Astrocyte (in vitro differentiated cells and primary cell): Measurements from ENCODE around the gene GNGT1. TPM values are rescaled to one million over a fixed set of nuclear protein-coding genes. Genes with fewer than 3 reads are reported as not detected.
A peak's percentile ranks its signal among the peaks of the same experiment; 100 is the strongest.

Source experiments
- DNase-seq: peaks from one replicate; pipeline ENCODE4 v3.0.0-alpha.2; 2010; ENCODE audit warnings: low read depth
- FAIRE-seq: peaks from 2 replicates; lab custom pipeline; 2011; peaks lifted over from hg19 to GRCh38; lab: Jason Lieb, UNC
- H2AFZ ChIP-seq: 2 replicates; pipeline ENCODE4 v1.6.0; 2012; ENCODE audit warnings: low read depth, low read length, inconsistent platforms
- H3K27ac ChIP-seq: 2 replicates; pipeline ENCODE4 v1.5.1; 2011; ENCODE audit warnings: low read depth, low read length, inconsistent platforms
- H3K27me3 ChIP-seq: 2 replicates; pipeline ENCODE4 v1.6.0; 2011; ENCODE audit warnings: low read length, inconsistent platforms; ENCODE audit not compliant: insufficient read depth
- H3K36me3 ChIP-seq: 2 replicates; pipeline ENCODE4 v1.5.1; 2011; ENCODE audit warnings: low read length, inconsistent platforms; ENCODE audit not compliant: insufficient read depth
- H3K4me1 ChIP-seq: 2 replicates; pipeline ENCODE4 v1.5.1; 2011; ENCODE audit warnings: low read length, inconsistent platforms; ENCODE audit not compliant: insufficient read depth
- H3K4me2 ChIP-seq: 2 replicates; pipeline ENCODE4 v1.6.0; 2012; ENCODE audit warnings: low read length, inconsistent platforms
- H3K4me3 ChIP-seq: 2 replicates; pipeline ENCODE4 v1.5.1; 2011; ENCODE audit warnings: low read depth, mild to moderate bottlenecking, low read length, inconsistent platforms; ENCODE audit not compliant: insufficient read depth
- H3K79me2 ChIP-seq: 2 replicates; pipeline ENCODE4 v1.6.0; 2012; ENCODE audit warnings: mild to moderate bottlenecking, low read length, inconsistent platforms; ENCODE audit not compliant: insufficient read depth
- H3K9ac ChIP-seq: 2 replicates; pipeline ENCODE4 v1.6.0; 2012; ENCODE audit warnings: mild to moderate bottlenecking, low read length, inconsistent platforms
- H3K9me3 ChIP-seq: 2 replicates; pipeline ENCODE4 v1.5.1; 2012; ENCODE audit warnings: low read depth, mild to moderate bottlenecking, low read length, inconsistent platforms; ENCODE audit not compliant: insufficient read depth
- H4K20me1 ChIP-seq: 2 replicates; pipeline ENCODE4 v1.6.0; 2012; ENCODE audit warnings: low read length, inconsistent platforms; ENCODE audit not compliant: insufficient read depth
- H3K27ac Mint-ChIP-seq: one replicate; pipeline ENCODE4 v1.8.0; 2021; ENCODE audit warnings: mild to moderate bottlenecking, mixed read lengths; ENCODE audit not compliant: unreplicated experiment
- H3K27me3 Mint-ChIP-seq: one replicate; pipeline ENCODE4 v1.8.0; 2021; ENCODE audit warnings: low read depth, mixed read lengths; ENCODE audit not compliant: unreplicated experiment
- H3K36me3 Mint-ChIP-seq: one replicate; pipeline ENCODE4 v1.8.0; 2021; ENCODE audit warnings: low read depth, mixed read lengths; ENCODE audit not compliant: unreplicated experiment
- H3K4me1 Mint-ChIP-seq: one replicate; pipeline ENCODE4 v1.8.0; 2021; ENCODE audit warnings: low read depth, mixed read lengths; ENCODE audit not compliant: unreplicated experiment
- H3K4me3 Mint-ChIP-seq: one replicate; pipeline ENCODE4 v1.8.0; 2021; ENCODE audit warnings: mild to moderate bottlenecking, moderate library complexity, mixed read lengths; ENCODE audit not compliant: unreplicated experiment
- H3K9me3 Mint-ChIP-seq: one replicate; pipeline ENCODE4 v1.8.0; 2021; ENCODE audit warnings: mild to moderate bottlenecking, mixed read lengths; ENCODE audit not compliant: unreplicated experiment
- EZH2 ChIP-seq: IDR thresholded peaks from 2 replicates; pipeline ENCODE4 v1.6.1; 2012; ENCODE audit warnings: mild to moderate bottlenecking, low read length, inconsistent platforms; ENCODE audit not compliant: insufficient read depth
- total RNA-seq: library from RNA; stranded (reverse); gene quantifications from 2 replicates; pipeline ENCODE4 v1.2.1, GENCODE V29; 2021
- TF ChIP-seq, protein P1 (sequence below): IDR thresholded peaks from 2 replicates; pipeline ENCODE4 v1.5.1; 2011; ENCODE audit warnings: low read depth, mild to moderate bottlenecking, inconsistent platforms, low read length, moderate library complexity; ENCODE audit not compliant: insufficient read depth

GNGT1 gene
- total RNA-seq, 1 donor from 2014 or later = not detected

DNA sequence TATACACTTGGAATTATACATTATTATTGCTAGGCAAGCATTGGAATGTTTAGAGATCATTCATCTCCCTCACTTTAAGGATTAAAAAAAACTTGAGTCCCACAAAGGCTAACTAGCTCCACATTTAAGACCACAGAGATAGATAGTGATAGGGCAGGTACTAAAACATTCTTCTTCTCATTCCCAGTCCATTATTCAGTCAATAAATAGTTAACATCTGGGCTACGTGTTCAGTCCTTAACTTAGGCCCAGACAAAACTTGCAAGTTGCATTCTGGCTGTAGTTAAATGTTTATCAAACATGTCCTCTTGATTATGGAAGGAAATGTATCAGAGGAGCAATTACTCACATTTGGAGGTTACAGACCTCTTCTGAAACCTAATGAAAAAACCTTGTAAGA lies 17.6 kb downstream of the GNGT1 start:
- Mint-ChIP-seq H3K36me3 (peaks cover 7% of the 10 kb centered on the region), H3K9me3 (no peaks in the 10 kb centered on the region), H3K4me1 (peaks cover 14% of the 10 kb centered on the region), H3K4me3 (peak overlapping the region; percentile 74), H3K27ac (no peak overlapping the region), H3K27me3 (no peaks in the 10 kb centered on the region)
- Histone ChIP-seq H3K79me2 (peaks cover 29% of the 10 kb centered on the region), H3K27ac (no peak overlapping the region), H3K9me3 (no peaks in the 10 kb centered on the region), H3K4me3 (peak overlapping the region; percentile 75), H3K9ac (peak overlapping the region; percentile 88), H4K20me1 (no peaks in the 10 kb centered on the region), H3K4me1 (peaks cover 16% of the 10 kb centered on the region), H2AFZ (no peak overlapping the region), H3K36me3 (peaks cover 9% of the 10 kb centered on the region), H3K27me3 (no peaks in the 10 kb centered on the region), H3K4me2 (peak overlapping the region; percentile 86)
- DNase-seq (peak; percentile 36), FAIRE-seq (peak; percentile 43)
- TF ChIP-seq EZH2 = no peak
- TF ChIP-seq, protein P1, sequence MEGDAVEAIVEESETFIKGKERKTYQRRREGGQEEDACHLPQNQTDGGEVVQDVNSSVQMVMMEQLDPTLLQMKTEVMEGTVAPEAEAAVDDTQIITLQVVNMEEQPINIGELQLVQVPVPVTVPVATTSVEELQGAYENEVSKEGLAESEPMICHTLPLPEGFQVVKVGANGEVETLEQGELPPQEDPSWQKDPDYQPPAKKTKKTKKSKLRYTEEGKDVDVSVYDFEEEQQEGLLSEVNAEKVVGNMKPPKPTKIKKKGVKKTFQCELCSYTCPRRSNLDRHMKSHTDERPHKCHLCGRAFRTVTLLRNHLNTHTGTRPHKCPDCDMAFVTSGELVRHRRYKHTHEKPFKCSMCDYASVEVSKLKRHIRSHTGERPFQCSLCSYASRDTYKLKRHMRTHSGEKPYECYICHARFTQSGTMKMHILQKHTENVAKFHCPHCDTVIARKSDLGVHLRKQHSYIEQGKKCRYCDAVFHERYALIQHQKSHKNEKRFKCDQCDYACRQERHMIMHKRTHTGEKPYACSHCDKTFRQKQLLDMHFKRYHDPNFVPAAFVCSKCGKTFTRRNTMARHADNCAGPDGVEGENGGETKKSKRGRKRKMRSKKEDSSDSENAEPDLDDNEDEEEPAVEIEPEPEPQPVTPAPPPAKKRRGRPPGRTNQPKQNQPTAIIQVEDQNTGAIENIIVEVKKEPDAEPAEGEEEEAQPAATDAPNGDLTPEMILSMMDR = no peak

DNA sequence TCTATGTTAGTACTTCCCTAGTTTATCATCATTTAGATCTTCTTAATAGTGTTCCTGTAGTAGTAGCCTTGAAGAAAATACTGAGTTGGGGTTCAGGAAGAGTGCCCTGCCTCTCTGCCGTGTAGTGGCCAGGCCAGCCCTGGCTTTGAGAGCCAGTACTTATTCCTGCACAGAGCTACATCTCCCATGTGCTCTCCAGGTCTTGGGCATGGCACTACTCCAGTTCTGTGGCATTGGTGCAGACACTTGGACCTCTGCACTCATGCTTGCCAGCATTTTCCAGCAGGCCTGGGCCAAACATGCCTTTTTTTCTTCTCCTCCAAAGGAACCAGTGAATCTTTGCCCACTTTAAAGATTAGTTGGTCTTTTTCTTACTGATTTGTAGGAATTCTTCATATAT lies 20.4 kb downstream of the GNGT1 start:
- TF ChIP-seq, protein P1 = no peak
- TF ChIP-seq EZH2 = no peak
- no peaks in the 10 kb centered on the region for H3K9me3 Mint-ChIP-seq
- peaks cover 11% of the 10 kb centered on the region for H3K4me1 ChIP-seq
- no peak overlapping the region for H3K4me2 ChIP-seq
- peaks cover 9% of the 10 kb centered on the region for H3K36me3 ChIP-seq
- H3K27me3 Mint-ChIP-seq = no peaks in the 10 kb centered on the region
- no peak overlapping the region for H3K27ac Mint-ChIP-seq
- DNase-seq (no peak), FAIRE-seq (no peak)
- no peak overlapping the region for H3K4me3 Mint-ChIP-seq
- no peaks in the 10 kb centered on the region for H3K27me3 ChIP-seq
- no peak overlapping the region for H3K4me3 ChIP-seq
- peaks cover 29% of the 10 kb centered on the region for H3K79me2 ChIP-seq
- no peaks in the 10 kb centered on the region for H4K20me1 ChIP-seq
- H3K4me1 Mint-ChIP-seq = peaks cover 10% of the 10 kb centered on the region
- no peak overlapping the region for H2AFZ ChIP-seq
- H3K9ac ChIP-seq = no peak overlapping the region
- no peaks in the 10 kb centered on the region for H3K9me3 ChIP-seq
- H3K36me3 Mint-ChIP-seq = peaks cover 7% of the 10 kb centered on the region
- no peak overlapping the region for H3K27ac ChIP-seq

DNA sequence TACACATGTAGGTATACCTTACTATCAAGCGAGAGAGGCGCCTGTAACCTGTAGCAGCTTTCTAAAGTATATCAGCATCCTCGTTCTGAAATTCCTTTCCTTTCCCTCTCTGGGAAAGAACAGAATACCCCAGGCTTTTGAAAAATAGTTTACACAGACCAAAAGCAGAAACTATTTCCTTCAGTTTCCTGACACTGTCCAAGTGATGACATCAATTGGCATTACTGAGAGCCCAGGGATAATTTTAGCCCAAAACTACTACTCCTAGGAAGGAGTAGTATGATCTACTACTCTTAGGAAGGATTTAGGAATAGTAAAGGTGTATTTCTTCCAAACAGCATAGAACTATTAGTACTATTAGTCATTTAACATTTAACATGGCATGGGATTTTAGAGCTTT lies 21.2 kb downstream of the GNGT1 start:
- no peaks in the 10 kb centered on the region for H3K9me3 Mint-ChIP-seq
- Histone ChIP-seq H2AFZ (no peak overlapping the region), H3K79me2 (peaks cover 22% of the 10 kb centered on the region), H3K4me2 (no peak overlapping the region), H3K27me3 (no peaks in the 10 kb centered on the region), H3K4me3 (no peak overlapping the region), H3K36me3 (peaks cover 9% of the 10 kb centered on the region), H3K9ac (no peak overlapping the region), H3K4me1 (peaks cover 11% of the 10 kb centered on the region), H4K20me1 (no peaks in the 10 kb centered on the region), H3K9me3 (no peaks in the 10 kb centered on the region), H3K27ac (no peak overlapping the region)
- H3K36me3 Mint-ChIP-seq = peaks cover 7% of the 10 kb centered on the region
- H3K4me3 Mint-ChIP-seq = no peak overlapping the region
- no peak for TF ChIP-seq EZH2
- TF ChIP-seq, protein P1 = no peak
- DNase-seq (no peak), FAIRE-seq (no peak)
- H3K27ac Mint-ChIP-seq = no peak overlapping the region
- H3K4me1 Mint-ChIP-seq = peaks cover 10% of the 10 kb centered on the region
- H3K27me3 Mint-ChIP-seq = no peaks in the 10 kb centered on the region
